ENCODE data around the gene SLC17A6. TPM values are rescaled to one million over a fixed set of nuclear protein-coding genes. Genes with fewer than 3 reads are reported as not detected.
A peak's percentile ranks its signal among the peaks of the same experiment; 100 is the strongest.

Gene SLC17A6
- total RNA-seq, 1 donor from 2014 or later = not detected

- no peak overlapping the region for H3K4me3 ChIP-seq
- H3K36me3 ChIP-seq = no peaks in the 10 kb centered on the region
- no peaks in the 10 kb centered on the region for H3K27me3 ChIP-seq (ENCODE audit: low read depth)
- no peak for TF ChIP-seq CTCF (IDR thresholded peaks at IDR 0.05; ENCODE audit: borderline replicate concordance)
- intact Hi-C loops (cut with micrococcal nuclease) = no loop called here
- no peaks in the 10 kb centered on the region for H3K9me3 ChIP-seq (replicated peaks)
- DNase-seq = no peak
- H3K4me1 ChIP-seq = no peaks in the 10 kb centered on the region
- H3K27ac ChIP-seq (replicated peaks) = no peak overlapping the region
Observed at GRCh38 chr11:22407921-22408320, 69.7 kb downstream of the SLC17A6 start.

GRCh38 chr11:22415476-22415875, 77.3 kb downstream of the SLC17A6 start:
- DNase-seq = no peak
- H3K4me1 ChIP-seq = no peaks in the 10 kb centered on the region
- H3K27ac ChIP-seq (replicated peaks) = no peak overlapping the region
- no peak for TF ChIP-seq CTCF (IDR thresholded peaks at IDR 0.05; ENCODE audit: borderline replicate concordance)
- intact Hi-C loops (cut with micrococcal nuclease) = no loop called here
- no peaks in the 10 kb centered on the region for H3K27me3 ChIP-seq (ENCODE audit: low read depth)
- no peak overlapping the region for H3K4me3 ChIP-seq
- H3K9me3 ChIP-seq (replicated peaks) = no peaks in the 10 kb centered on the region
- no peaks in the 10 kb centered on the region for H3K36me3 ChIP-seq

GRCh38 chr11:22416462-22416861, 78.3 kb downstream of the SLC17A6 start:
- intact Hi-C loops (cut with micrococcal nuclease) = no loop called here
- Histone ChIP-seq H3K4me3 (no peak overlapping the region), H3K36me3 (no peaks in the 10 kb centered on the region), H3K27ac (replicated peaks) (no peak overlapping the region), H3K27me3 (ENCODE audit: low read depth) (no peaks in the 10 kb centered on the region), H3K4me1 (no peaks in the 10 kb centered on the region), H3K9me3 (replicated peaks) (no peaks in the 10 kb centered on the region)
- DNase-seq = no peak
- no peak for TF ChIP-seq CTCF (IDR thresholded peaks at IDR 0.05; ENCODE audit: borderline replicate concordance)

- Histone ChIP-seq H3K36me3 (no peaks in the 10 kb centered on the region), H3K9me3 (replicated peaks) (peaks cover 9% of the 10 kb centered on the region), H3K27me3 (ENCODE audit: low read depth) (peaks cover 4% of the 10 kb centered on the region), H3K4me1 (peaks cover 3% of the 10 kb centered on the region), H3K27ac (replicated peaks) (no peak overlapping the region), H3K4me3 (no peak overlapping the region)
- DNase-seq = no peak
- TF ChIP-seq CTCF (IDR thresholded peaks at IDR 0.05; ENCODE audit: borderline replicate concordance) = peak; percentile 29
- intact Hi-C loops (cut with micrococcal nuclease) = no loop called here
Observed at GRCh38 chr11:22426915-22427314, 88.7 kb downstream of the SLC17A6 start.

Other genes with a start within 250 kb of the SLC17A6 start
- 79.7 TPM for gene ANO5, start 145.3 kb upstream of the SLC17A6 start, total RNA-seq

Measured in left ventricle myocardium inferior (tissue), 1 donor.